HG03135 (cell line): ENCODE data around the gene REN.

Source experiments
- ATAC-seq: cut with Tn5 transposase; IDR thresholded peaks from one replicate; pipeline ENCODE4 v1.9.1; 2021; ENCODE audit warnings: mild to moderate bottlenecking, moderate library complexity; ENCODE audit not compliant: unreplicated experiment

The REN gene

GRCh38 chr1:204110894-204111633 lies 55.1 kb downstream of the REN start:
- ATAC-seq, result no peak

DNA sequence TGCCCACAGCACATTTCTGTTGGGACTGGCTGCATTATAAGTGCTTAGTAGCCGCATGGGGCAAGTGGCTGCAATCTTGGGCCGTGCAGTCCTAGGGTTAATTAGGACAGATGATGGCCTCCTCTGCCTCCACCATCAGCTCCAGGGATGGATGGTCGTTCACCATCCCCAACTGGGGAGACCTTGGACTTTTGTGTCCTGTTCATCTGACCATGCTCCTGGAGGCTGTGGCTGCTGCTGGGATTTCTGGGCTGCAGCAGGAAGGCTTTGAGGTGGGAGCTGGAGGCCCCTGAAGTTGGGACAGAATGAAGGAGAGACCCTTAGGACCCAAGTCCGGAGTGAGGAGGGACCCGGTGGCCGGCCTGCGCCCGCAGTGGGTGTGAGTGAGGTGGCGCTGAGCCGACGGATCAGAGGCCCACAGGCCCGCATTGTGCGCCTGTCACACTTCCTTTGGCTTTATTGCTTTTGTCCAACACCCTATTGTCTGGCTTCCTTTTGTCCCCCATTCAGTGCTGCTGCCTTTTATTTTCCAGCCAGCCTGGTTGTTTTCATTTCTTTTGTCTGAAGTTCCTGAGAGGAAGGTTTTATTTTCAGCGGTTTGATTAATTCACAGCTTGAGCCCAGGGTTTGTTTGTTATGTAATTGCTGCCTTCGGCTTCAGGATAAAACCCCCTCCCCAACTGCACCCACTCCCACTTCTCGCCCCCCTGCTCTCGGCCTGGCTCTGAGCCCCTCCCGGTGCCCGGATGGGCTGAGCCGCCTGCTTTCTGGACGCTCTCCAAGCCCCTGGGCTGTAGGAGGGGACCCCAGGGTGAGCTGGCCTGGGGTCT lies 57.6 kb downstream of the REN start:
- no peak for ATAC-seq

- ATAC-seq, result no peak
These were observed 58.2 kb downstream of the REN start for GRCh38 chr1:204107892-204108291.

DNA sequence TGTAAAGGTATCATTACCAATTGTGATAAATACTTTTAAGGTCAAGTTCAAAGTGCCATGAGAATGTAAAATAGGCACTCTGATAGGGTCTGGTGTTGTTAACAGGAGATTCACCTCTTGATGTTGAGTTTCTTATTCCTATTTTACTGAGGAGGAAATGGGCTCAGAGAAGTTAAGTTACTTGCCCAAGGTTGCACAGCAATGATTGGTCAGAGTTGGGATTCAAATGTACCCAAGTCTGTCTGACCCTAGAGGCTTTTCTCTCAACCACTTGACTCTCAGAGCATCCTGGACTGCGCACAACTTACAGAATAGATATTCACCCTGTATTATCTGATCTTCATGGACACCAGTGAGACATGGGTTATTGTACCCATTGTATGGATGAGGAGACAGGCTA lies 59.3 kb downstream of the REN start:
- no peak for ATAC-seq

DNA sequence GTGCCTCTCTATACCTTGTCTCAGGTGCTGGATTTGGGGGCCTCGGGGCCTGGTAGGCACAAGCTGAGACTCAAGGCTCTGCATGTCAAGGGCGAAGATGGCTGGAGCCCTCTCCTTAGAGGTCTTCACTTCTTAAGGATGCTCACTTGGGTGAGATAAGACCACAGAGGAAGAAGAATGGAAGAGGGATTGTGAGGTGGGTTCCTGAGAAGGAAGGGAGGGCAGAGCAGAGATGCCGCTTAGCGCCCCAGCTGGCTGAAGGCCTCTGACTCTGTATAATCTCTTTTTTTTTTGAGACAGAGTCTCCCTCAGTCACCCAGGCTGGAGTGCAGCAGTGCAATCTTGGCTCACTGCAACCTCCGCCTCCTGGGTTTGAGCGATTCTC lies 61.0 kb downstream of the REN start:
- ATAC-seq, result no peak
